Activated CD4-positive, alpha-beta T cell treated with anti-CD3 and anti-CD28 coated beads, Interleukin-2, amount 50 U/mL, for 16 hours (primary cell): ENCODE results near the gene CCBE1.
"Not testable (repeated sequence)": the region's sequence is repeated elsewhere in the genome, so short reads cannot be mapped to it uniquely, and the experiment has no call there.

Experiments
- DNase-seq: peaks from one replicate; pipeline ENCODE4 v3.0.0-alpha.2; 2020

Gene CCBE1

DNA sequence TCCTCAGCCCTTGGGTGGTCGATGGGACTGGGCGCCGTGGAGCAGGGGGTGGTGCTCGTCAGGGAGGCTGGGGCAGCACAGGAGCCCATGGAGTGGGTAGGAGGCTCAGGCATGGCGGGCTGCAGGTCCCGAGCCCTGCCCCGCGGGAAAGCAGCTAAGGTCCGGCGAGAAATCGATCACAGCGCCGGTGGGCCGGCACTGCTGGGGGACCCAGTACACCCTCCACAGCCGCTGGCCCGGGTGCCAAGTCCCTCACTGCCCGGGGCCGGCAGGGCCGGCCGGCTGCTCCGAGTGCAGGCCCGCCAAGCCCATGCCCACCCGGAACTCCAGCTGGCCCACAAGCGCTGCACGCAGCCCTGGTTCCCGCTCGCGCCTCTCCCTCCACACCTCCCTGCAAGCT lies 16.9 kb upstream of the CCBE1 start:
- not testable (repeated sequence) for DNase-seq

DNA sequence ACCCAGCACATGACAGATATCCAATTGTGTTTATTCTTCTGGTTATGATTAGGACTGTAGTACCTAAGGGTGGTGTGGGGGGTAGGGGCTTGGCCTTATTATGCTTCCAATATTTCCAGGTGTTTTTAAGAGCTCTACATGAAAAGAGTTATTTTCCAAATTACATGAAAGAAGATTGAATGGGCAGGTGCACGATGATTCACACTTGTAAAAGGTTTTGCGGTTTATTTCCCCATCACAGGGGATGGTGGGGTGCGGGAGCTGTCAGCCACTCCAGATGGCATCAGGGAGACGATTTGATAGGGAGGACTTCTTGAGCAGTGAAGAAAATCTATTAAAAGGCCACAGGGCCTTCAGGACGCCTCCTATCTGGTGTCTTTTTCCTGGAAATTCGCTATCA lies 15.1 kb upstream of the CCBE1 start:
- DNase-seq = no peak

DNA sequence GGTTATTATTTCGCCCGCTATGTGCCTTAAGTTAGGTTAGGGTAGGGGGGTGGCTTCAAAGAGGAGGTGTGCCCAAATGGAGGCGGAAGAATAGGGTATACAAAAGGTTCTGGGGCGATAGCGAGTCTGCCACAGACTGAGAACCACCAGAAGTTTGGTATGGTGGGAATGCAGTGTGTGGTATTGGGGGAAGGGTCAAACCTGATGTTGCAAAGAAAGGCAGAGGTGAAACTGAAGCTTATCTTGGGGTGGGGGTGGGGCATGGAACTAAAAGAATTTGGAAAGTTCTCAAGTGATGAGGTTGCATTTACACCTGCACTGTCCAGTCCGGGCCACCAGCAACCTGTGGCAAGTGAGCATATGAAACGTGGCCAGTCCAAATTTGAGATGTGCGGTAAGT lies 11.8 kb upstream of the CCBE1 start:
- DNase-seq = no peak

DNA sequence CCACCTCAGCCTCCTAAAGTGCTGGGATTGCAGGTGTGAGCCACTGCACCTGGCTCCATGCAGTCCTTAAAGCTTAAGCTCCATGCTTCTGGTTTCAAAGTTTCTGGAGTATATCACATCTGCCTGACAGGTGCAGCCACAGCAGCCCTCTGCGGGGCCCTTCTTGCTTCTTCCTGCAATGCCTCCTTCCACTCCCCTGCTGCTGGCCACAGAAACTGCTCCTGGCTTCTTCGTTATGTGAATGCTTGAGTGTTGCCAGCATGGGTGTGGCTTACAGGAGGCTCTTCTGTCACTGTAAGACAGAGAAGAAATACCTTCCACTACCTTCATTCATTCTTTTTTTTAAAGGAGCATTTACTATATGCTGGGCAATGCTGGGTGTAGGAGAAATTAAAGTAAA lies 10.1 kb upstream of the CCBE1 start:
- DNase-seq = no peak

DNA sequence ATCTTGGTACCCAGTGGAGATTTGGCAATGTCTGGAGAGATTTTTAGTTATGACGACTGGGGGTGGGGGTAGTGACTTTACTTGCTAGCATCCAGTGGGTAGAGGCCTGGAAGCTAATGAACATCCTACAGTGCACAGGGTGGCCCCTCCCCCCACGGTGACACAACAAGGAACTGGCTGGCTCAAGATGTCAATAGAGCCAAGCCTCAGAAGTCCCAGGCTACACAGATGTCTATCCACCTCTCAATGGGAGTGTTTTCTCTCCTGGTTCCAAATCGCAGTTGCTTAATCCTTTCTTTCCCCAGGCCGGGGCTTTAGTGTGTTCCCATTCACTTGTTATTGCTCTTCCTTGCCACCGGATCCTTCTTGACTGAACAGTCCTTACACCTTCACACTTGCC lies 9.3 kb upstream of the CCBE1 start:
- no peak for DNase-seq

DNA sequence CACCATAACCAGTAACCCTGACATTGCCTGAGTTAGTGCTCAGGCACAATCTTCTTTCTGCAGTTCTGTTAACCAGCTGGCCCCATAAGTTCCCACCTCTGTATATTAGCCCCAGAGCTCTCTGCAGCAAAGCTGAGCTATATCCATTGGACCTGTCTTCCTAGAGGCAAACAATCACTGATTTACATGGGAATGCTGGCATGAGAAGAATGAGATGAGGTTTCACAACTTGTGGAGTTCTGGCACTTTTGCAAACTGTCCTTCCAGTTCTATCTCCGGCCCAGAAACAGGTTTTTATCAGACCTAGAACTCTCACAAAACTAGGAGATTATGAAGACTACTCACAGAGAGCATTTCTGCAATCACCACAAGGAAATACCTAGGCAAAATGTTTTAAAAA lies 7.9 kb upstream of the CCBE1 start:
- DNase-seq = no peak

DNA sequence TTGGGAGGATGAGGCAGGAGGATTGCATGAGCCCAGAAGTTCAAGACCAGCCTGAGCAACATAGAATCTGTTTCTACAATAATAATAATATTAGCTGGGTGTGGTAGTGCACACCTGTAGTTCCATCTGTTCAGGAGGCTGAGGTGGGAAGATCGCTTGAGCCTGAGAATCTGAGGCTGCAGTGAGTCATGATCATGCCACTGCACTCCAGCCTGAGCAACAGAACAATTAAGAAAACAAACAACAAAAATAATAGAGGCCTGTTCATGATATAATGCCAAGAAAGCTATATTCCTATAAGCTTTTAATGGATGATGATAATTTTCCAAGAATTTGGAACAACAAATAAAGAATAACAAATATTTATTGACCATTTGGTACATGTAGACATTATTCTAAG lies 6.9 kb upstream of the CCBE1 start:
- DNase-seq = no peak

DNA sequence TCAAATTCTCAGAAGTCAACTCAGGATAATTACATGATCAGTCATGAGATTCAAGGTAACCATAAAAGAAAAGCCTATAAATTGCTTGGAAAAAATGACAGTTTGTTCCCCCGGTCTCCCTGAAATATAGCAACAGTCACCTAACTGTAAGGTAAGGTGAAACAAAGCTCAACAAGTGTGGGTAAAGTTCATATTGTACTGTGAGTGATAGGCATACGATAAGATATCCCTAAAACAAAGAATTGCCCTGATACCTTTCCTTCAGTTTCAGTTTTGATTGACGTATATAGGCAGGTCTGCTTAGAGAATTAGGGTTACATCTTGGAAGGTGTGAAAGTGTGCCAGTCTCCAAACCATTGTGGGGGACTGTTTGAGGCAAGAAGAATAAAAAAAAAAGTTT lies 4.0 kb upstream of the CCBE1 start:
- no peak for DNase-seq

DNA sequence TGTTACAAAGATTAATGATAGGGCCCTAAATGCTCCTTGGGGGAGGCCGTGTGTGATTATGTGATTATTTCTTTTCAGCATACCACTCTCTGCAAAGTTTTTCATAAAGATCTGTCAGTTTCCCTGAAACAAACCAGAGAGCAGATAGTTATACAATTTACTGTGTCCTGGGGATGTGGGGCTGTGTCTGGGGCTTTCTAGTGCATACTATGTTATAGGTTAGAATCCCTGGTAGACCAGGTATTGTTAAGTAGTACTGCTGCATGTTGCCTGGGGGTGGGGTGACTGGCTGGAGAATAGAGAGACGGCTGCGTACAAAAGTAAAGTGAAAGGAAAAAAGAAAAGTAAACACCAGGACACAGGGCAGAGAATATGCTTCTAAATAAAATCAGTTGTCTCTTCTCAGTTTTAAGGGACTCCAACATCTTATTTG lies 3.3 kb upstream of the CCBE1 start:
- no peak for DNase-seq

DNA sequence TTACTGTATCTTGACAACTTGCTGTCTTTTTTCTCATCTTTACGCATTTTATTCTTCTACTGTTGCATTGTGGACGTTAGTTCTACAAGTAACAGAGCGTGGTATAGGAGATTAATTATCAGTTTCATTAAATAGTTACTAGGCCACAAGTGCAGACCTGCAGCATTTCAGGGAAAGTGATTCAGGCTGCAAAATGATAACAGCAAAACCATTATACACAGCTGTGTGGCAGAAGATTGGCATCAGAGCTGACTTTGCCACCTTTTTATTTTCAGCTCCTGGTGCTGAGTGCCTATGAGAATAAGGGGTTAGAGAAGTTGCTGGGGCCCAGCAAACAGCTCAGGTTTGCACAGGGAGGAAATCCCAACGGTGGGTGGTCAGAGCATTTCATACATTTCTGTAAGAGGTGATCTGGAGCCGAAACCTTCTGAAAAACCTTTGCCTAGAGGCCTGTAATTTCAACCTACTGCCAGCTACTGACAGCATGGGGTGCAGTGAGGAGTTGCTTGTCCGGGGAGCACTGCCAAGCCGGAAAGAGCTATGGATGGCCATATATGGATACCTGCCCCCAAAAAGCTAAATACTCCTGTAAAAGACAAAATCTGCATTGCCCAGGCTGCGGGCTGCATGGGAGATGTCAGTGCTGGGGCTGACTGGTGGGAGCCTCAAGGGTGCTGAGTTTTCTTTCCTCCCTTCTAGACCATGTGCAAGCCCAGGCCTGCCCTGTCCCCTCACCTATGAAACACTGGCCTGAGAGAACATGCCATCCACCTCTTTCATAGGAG lies 2.7 kb upstream of the CCBE1 start:
- DNase-seq = no peak

DNA sequence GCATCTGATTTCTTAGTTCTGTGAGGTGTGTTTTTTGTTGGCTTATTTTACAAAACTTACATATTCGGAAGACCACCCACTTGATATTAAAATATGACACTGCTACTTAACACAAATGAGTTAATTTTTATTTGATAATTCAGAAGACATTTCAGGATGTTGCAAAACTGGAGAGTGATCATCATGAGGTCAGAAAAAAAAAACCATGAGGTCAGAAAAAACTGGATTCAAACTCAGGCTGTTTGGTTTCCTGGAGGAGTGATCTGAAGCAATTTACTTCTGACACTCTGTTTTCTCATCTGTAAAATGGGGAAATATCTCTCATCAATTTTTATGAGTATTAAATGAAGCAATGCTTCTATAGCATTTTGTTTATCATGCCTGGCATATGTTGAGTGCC lies 1.8 kb upstream of the CCBE1 start:
- DNase-seq = no peak

DNA sequence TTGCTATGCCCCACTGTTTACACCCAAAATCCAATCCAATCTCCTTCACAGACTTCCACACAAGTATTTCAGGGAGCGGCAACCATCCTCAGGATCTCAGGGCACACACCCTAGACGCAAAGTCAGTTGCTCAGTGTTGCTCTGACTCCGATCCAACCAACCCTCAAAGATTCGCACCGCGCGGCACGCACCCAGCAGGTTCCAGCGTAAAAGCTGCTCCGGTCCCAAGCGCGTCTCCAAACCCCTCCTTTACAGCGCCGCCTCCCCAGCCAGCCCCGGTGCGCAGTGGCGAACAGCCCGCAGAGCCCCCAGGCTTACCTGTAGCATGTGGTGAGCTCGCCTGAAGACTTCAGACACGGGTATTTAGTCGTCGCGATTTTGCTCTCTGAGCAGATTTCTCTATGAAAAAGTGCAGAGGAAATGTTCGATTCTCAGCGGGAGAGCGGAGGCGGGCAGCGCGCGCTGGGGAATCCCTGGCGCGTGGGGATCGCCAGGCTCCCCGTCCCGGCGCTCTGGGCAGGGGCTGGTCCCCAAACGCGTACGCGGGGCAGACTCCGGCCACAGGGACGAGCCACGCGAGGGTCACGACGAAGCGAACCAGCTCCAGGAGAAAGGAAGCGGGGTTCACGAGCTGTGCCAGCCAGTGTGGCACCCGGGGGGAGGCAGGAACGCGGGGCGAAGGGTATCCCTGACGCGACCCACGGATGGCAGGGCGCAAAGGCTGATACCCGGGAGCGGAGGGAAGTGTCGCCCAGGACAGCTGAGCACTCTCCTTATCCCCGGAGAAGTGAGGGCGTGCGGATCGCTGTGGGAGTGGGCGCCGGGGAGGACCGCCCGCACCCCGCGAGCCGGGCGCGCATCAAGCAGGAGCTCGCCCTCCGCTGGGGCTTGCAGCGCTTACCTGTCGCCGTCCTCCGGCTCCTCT lies 650 bp downstream of the CCBE1 start:
- DNase-seq = no peak

DNA sequence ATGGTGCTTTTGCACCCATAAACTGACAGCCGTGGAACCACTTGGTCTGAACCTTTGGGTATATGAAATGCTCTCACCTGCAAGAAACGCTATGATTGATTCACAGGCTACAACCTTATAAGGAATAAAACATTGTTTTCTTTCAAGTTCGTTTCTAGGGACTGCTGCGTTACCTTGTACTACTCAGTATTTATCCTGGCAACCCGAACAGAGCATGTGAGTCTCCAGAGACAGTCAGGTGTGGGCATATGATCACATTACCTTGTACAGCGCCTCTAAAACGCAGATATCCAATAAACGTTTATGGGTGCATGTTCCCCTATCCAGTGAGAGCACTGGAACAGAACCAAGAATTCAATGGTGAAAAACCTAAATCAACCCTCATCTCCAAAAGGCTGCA lies 1.7 kb downstream of the CCBE1 start:
- DNase-seq = no peak

DNA sequence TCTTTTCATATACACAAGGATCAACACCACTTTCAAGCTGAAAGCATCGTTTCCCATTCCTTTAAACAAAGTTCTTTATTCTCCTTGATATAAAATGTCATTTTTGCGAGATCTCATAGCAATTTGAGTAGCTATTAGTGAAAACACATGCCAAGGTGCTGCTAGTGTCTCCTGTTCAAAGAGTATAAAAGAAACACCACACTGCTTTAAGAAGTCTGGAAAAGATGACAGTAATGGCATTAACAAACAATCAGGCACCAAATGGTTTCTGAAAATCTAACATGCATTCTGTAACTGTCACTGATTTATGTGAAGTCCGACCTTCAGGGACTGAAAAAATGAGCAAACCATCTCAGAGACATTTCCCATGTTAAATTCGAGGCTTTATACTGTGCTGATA lies 2.4 kb downstream of the CCBE1 start:
- DNase-seq = no peak

DNA sequence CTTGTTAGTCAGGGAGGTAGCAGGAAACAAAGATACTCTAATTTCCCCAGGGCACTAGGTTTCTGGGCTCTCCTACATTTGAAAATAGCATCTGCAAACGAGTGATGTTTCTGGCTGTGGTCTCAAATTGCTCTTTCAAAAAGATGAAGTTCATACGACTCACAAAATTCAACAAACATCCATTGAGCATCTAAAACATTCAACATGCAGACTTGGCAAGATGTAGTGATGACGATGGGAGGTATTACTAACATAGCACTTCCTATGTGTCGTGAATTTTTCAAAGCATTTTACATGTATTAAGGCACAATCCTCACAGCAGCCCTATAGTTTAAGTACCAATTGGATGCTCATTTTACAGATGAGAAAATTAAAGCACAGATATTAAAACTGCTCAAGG lies 5.2 kb downstream of the CCBE1 start:
- DNase-seq = no peak

DNA sequence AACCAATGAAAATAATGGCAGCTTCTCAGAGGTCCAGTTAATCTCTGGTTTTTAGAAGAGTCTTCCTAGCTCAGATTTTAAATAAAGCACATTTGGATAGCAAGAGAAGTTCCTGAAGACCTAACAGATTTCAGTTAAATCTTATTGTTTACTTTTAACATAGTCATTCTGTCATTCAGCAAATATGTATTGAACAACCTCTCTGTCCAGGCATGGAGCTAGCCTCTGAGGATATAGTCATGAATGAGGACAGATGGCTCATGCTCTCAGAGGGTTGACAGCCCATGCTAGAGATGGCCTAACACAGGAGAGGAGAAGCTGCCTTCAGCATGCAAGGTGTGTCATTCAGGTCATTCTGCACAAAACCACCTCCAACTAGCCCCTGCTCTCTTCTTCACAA lies 6.2 kb downstream of the CCBE1 start:
- no peak for DNase-seq

DNA sequence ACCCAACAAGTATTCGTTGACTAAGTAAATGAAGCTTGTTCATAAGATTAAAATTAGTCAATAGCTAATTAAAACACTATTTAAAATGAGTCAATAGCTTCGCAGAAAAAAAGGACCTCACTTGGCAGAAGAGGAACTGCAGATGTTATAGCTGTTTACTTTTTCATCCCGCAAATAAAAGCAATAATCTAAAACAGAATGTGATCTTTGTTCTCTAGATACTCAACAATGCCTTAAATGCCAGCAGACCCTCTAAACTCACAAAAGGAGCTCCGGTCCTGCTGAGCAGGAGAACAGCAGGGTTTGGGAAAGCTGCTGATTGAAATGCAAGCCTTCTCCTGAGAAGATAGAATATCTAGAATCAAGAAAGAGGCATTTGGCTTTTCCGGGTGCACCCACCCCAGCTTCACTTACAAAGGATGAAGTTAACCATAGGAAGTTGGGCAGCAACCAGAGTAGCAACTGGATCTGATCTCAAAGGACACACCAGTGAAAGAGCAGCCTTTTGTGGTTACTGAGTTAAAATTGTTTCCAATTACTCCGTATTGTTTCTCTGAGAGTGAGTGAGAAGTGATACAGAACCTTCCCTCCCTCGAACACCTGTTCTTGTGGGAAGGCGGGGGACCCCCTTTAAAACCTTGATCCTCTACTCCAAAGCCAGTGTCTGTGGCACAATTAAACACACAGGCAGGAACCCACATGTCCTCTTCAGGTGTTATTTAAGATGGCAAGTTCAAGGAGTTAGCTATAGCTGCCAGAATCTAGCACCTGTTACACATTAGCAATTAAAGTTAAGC lies 6.8 kb downstream of the CCBE1 start:
- DNase-seq = no peak

DNA sequence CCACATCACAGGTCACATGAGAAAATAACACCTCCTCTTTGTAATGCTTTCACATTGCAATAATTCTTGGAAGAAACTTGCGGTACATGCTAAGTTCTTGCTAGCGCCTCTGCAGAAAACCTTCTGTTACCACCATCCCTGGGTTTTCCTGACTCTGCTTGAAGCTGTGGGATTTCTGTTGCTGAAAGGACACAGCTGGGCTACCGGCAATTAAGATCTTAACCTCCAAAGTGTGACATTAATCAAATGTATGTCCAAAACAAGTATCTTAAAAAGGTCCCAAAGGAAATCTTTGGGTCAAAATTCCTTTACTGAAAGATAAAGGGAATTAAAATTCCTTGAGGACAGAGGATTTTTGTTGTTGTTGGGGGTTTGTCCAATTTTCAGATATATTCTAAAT lies 7.5 kb downstream of the CCBE1 start:
- no peak for DNase-seq

DNA sequence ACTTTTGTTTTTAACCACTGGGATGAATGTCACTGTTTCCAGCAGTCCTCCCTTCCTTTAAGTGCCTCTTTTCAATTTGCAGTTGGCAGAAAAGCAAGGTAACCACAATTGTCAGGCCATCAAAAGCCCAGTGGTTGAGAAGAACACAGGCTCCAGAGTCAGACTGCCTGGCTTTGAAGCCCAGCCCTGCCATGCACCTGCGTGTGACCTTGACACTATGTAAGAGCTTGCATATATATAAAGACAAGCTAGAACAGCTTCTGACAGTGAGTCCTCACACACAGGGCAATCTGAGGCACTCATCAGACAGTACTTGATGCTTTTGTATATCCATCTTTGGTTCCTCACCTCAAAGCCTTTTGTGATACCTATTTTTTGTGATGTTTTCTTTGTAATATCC lies 11.0 kb downstream of the CCBE1 start:
- DNase-seq = no peak

DNA sequence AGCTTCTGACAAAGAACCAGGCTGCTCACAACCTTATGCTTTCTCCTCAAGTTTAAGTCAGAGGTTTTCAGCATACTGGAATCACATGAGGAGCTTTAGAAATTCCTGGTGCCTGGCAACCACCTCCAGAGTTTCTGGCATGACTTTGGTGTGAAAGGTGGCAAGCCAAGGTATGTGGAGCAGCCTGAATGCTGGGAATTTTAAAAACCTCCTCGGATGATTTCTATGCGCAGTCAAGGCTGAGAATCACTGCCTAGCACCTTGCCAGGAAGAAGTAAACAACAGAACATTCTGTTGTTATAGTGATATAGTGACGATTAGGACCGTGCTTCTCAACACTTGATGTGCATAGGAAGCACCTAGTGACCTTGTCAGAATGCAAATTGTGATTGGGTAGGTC lies 11.7 kb downstream of the CCBE1 start:
- DNase-seq = no peak

DNA sequence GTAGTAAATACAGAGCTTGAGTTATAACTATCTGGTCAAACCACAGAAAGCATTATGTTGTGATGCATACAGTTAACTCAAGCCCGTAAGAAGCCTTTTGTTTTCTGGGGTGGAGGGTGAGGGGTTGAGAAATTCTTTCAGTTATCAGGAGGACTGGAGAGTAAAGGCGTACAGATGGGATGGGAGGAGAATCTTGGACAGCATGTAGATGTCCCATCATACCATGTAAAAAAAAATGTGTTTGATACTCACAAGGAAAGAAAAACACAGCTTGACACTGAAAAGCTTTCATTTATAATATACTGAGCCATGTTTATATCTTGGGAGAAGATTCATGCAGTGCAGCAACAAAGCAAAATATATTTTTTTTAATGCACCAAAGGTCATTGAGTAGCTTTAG lies 12.4 kb downstream of the CCBE1 start:
- no peak for DNase-seq

DNA sequence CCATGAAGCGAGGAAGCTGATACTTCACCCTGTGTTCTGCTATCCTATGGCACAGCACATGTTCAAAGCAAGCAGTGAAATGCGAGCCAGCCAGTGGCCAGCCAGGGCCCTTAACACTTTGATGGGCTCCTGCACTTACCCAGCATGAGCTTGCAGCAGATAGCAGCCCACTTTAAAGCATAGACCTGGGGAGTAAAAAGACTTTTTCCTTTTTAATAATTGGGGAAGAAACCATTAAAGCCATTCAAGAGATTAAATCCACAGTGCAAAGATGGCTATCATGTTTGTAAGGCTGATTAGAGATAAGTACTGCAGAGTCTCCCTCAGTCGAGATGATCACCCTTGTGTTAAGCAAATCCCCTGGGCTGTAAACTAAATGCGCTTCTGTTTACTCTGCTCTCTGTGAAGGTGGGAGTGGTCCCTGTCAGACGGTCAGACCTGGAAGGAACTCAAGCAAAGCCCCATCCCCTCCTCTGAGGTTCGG lies 15.7 kb downstream of the CCBE1 start:
- DNase-seq = no peak

DNA sequence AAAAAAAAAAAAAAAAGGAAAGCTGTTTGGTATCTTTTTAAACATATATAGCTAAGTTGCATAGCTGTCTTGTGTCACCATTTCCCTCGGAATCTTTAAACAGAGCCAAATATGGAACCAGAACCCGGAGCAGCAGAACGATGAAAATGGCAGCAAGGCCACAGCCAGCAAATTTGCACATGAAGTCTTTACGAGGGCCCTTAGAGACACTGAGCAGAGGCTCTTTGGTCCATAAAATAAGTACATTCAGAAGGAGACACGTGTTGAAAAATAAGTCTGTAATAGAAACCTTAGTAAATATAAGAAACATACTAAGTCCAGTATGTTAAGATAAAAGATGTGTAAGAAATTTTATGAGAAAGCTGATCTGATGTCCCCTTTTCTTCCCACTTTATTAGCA lies 16.2 kb downstream of the CCBE1 start:
- DNase-seq = no peak
